ENCODE data around the gene ADI1. TPM values are rescaled to one million over a fixed set of nuclear protein-coding genes. Genes with fewer than 3 reads are reported as not detected.

Gene ADI1
- total and polyA plus RNA-seq, 4 donors: 56.2 to 660 (median 158) TPM

DNA sequence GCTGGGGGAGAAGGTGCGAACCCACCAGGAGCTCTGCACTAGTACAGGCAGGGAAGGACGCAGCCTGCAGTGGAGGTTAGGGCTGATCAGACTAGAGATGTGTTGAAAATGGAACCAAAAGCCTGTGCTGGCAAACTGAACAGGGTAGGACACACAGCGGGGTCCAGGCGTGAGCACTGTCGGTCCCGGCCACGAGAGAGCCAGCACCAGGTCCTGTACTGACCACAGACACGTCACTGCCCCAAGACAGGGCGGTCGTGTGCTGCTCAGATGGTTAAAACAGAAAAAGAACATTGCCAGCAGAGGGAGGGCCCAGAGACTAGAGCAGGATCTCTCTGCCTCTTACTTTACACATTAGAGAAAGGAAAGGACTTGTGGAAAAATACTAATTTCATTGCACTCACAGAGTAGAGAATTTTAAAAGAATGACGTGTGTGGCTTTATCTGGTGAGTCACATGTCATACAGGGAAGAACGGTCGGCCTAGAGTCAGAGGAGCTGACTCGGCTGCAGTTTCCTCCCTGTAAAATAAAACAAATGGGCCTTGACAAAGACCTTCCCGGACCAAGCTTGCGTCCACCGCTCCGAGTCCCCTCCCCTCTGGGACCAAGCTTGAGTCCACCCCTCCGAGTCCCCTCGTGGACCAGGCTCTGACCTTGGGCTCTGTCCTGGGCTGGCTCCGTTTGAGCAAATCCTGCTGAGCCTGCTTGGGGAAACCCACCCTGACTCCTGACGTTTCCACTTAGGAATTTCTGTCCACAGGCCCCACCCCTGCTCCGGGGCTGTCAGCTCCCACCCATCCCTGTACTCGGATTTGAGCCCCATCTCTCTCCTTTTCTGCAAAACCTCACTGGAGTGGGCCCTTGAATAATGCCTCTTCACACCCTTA lies 16.7 kb upstream of the ADI1 start:
- Histone ChIP-seq H3K4me1 (ENCODE audit: control insufficient read depth in 4 of 4, insufficient read depth in 4 of 4, low read length in 3 of 4) (peaks cover 16 to 45% (median 27%) of the 10 kb centered on the region in 4 donors), H3K9me3 (ENCODE audit: control insufficient read depth in 4 of 4, low read length in 3 of 4) (no peaks in the 10 kb centered on the region), H3K36me3 (ENCODE audit: control insufficient read depth in 4 of 4, insufficient read depth in 3 of 4, low read depth in 1 of 4, low read length in 3 of 4) (no peaks in the 10 kb centered on the region), H3K27ac (ENCODE audit: low read depth in 1 of 2, low read length in 2 of 2) (peak overlapping the region; percentile 75 to 96), H3K4me3 (ENCODE audit: low read depth in 1 of 3, low read length in 3 of 3) (peak overlapping the region; percentile 2 to 23 (median 16)), H3K27me3 (ENCODE audit: control insufficient read depth in 4 of 4, insufficient read depth in 4 of 4, low read length in 3 of 4) (no peaks in the 10 kb centered on the region), H3K9ac (ENCODE audit: low read depth in 1 of 2, low read length in 2 of 2) (peak overlapping the region; percentile 7 to 80)
- TF ChIP-seq FOXA1 (IDR thresholded peaks at IDR 0.05) (no peak), SP1 (IDR thresholded peaks at IDR 0.05) (peak; percentile 63), RXRA (IDR thresholded peaks at IDR 0.05) (no peak), JUND (IDR thresholded peaks at IDR 0.05) (no peak), GABPA (IDR thresholded peaks at IDR 0.05 in 1 of 2, conservative IDR thresholded peaks at IDR 0.05 in 1 of 2) (no peak), YY1 (IDR thresholded peaks at IDR 0.05) (no peak), RAD21 (IDR thresholded peaks at IDR 0.05) (peak in 1 of 2 donors; percentile 64), TAF1 (conservative IDR thresholded peaks at IDR 0.05) (no peak), NR2F2 (IDR thresholded peaks at IDR 0.05) (no peak), HNF4A (conservative IDR thresholded peaks at IDR 0.05) (no peak)
- TF ChIP-seq, protein P1, sequence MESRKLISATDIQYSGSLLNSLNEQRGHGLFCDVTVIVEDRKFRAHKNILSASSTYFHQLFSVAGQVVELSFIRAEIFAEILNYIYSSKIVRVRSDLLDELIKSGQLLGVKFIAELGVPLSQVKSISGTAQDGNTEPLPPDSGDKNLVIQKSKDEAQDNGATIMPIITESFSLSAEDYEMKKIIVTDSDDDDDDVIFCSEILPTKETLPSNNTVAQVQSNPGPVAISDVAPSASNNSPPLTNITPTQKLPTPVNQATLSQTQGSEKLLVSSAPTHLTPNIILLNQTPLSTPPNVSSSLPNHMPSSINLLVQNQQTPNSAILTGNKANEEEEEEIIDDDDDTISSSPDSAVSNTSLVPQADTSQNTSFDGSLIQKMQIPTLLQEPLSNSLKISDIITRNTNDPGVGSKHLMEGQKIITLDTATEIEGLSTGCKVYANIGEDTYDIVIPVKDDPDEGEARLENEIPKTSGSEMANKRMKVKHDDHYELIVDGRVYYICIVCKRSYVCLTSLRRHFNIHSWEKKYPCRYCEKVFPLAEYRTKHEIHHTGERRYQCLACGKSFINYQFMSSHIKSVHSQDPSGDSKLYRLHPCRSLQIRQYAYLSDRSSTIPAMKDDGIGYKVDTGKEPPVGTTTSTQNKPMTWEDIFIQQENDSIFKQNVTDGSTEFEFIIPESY (IDR thresholded peaks at IDR 0.05): no peak
- TF ChIP-seq, protein P2, sequence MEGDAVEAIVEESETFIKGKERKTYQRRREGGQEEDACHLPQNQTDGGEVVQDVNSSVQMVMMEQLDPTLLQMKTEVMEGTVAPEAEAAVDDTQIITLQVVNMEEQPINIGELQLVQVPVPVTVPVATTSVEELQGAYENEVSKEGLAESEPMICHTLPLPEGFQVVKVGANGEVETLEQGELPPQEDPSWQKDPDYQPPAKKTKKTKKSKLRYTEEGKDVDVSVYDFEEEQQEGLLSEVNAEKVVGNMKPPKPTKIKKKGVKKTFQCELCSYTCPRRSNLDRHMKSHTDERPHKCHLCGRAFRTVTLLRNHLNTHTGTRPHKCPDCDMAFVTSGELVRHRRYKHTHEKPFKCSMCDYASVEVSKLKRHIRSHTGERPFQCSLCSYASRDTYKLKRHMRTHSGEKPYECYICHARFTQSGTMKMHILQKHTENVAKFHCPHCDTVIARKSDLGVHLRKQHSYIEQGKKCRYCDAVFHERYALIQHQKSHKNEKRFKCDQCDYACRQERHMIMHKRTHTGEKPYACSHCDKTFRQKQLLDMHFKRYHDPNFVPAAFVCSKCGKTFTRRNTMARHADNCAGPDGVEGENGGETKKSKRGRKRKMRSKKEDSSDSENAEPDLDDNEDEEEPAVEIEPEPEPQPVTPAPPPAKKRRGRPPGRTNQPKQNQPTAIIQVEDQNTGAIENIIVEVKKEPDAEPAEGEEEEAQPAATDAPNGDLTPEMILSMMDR (IDR thresholded peaks at IDR 0.05; ENCODE audit: low read depth, low read length, missing input control): peak; percentile 18
- DNase-seq (ENCODE audit: low spot score): peak; percentile 55
- 24% methylated on average over 24 of the region's 24 CpGs for WGBS

DNA sequence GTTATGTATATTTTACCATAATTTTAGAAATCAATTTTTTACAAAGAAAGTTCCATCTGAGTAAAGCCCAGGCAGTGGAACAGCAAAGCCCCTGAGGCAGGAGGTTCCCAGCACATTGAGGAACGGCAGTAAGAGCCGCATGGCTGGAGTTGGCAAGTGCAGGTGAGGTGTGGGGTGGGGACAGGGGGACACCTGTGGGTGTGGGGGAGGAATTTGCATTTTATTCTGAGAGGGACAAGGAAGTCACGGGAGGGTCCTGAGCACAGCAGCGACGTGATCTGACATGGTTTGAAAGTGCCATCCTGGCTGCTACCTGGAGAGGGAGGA lies 16.1 kb upstream of the ADI1 start:
- DNase-seq (ENCODE audit: low spot score): no peak
- 80% methylated on average over 5 of the region's 5 CpGs for WGBS
- peak overlapping the region; percentile 7 to 80 for H3K9ac ChIP-seq (ENCODE audit: low read depth in 1 of 2, low read length in 2 of 2)
- TF ChIP-seq, protein P3, sequence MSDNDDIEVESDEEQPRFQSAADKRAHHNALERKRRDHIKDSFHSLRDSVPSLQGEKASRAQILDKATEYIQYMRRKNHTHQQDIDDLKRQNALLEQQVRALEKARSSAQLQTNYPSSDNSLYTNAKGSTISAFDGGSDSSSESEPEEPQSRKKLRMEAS (IDR thresholded peaks at IDR 0.05): no peak
- TF ChIP-seq SP1 (IDR thresholded peaks at IDR 0.05) (no peak), FOXA2 (IDR thresholded peaks at IDR 0.05) (no peak), YY1 (IDR thresholded peaks at IDR 0.05) (no peak), TAF1 (conservative IDR thresholded peaks at IDR 0.05) (no peak), EGR1 (IDR thresholded peaks at IDR 0.05; ENCODE audit: low read depth in 2 of 2) (no peak), NR2F2 (IDR thresholded peaks at IDR 0.05) (no peak), GABPA (IDR thresholded peaks at IDR 0.05 in 1 of 2, conservative IDR thresholded peaks at IDR 0.05 in 1 of 2) (no peak), RAD21 (IDR thresholded peaks at IDR 0.05) (no peak), HNF4A (conservative IDR thresholded peaks at IDR 0.05) (no peak)
- TF ChIP-seq, protein P2 (IDR thresholded peaks at IDR 0.05; ENCODE audit: low read depth, low read length, missing input control): no peak
- TF ChIP-seq, protein P1 (IDR thresholded peaks at IDR 0.05): no peak
- TF ChIP-seq, protein P4, sequence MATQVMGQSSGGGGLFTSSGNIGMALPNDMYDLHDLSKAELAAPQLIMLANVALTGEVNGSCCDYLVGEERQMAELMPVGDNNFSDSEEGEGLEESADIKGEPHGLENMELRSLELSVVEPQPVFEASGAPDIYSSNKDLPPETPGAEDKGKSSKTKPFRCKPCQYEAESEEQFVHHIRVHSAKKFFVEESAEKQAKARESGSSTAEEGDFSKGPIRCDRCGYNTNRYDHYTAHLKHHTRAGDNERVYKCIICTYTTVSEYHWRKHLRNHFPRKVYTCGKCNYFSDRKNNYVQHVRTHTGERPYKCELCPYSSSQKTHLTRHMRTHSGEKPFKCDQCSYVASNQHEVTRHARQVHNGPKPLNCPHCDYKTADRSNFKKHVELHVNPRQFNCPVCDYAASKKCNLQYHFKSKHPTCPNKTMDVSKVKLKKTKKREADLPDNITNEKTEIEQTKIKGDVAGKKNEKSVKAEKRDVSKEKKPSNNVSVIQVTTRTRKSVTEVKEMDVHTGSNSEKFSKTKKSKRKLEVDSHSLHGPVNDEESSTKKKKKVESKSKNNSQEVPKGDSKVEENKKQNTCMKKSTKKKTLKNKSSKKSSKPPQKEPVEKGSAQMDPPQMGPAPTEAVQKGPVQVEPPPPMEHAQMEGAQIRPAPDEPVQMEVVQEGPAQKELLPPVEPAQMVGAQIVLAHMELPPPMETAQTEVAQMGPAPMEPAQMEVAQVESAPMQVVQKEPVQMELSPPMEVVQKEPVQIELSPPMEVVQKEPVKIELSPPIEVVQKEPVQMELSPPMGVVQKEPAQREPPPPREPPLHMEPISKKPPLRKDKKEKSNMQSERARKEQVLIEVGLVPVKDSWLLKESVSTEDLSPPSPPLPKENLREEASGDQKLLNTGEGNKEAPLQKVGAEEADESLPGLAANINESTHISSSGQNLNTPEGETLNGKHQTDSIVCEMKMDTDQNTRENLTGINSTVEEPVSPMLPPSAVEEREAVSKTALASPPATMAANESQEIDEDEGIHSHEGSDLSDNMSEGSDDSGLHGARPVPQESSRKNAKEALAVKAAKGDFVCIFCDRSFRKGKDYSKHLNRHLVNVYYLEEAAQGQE (IDR thresholded peaks at IDR 0.05): no peak
- TF ChIP-seq, protein P5, sequence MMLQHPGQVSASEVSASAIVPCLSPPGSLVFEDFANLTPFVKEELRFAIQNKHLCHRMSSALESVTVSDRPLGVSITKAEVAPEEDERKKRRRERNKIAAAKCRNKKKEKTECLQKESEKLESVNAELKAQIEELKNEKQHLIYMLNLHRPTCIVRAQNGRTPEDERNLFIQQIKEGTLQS (IDR thresholded peaks at IDR 0.05): no peak
- H3K27me3 ChIP-seq (ENCODE audit: control insufficient read depth in 4 of 4, insufficient read depth in 4 of 4, low read length in 3 of 4): no peaks in the 10 kb centered on the region
- peak overlapping the region; percentile 75 to 96 for H3K27ac ChIP-seq (ENCODE audit: low read depth in 1 of 2, low read length in 2 of 2)
- no peak overlapping the region for H3K4me3 ChIP-seq (ENCODE audit: low read depth in 1 of 3, low read length in 3 of 3)
- H3K36me3 ChIP-seq (ENCODE audit: control insufficient read depth in 4 of 4, insufficient read depth in 3 of 4, low read depth in 1 of 4, low read length in 3 of 4): no peaks in the 10 kb centered on the region
- H3K9me3 ChIP-seq (ENCODE audit: control insufficient read depth in 4 of 4, low read length in 3 of 4): no peaks in the 10 kb centered on the region
- H3K4me1 ChIP-seq (ENCODE audit: control insufficient read depth in 4 of 4, insufficient read depth in 4 of 4, low read length in 3 of 4): peaks cover 15 to 39% (median 25%) of the 10 kb centered on the region in 4 donors
